Memory B cell (primary cell): ENCODE data around the gene MIPOL1.
"Not testable (repeated sequence)": the region's sequence is repeated elsewhere in the genome, so short reads cannot be mapped to it uniquely, and the experiment has no call there.

Experiments
- ATAC-seq: fragments of 150-1000 bp; cut with Tn5 transposase; 2 replicates; pipeline ENCODE4 v1.10.0; 2021; ENCODE audit warnings: low read depth, mild to moderate bottlenecking, moderate library complexity
- DNase-seq, 2 donors: peaks; one replicate each; pipeline ENCODE4 v3.0.0; 2022; ENCODE audit warnings: low spot score in 2 of 2
- H3K27ac Mint-ChIP-seq: one replicate; pipeline ENCODE4 v1.8.0; 2022; ENCODE audit warnings: mild to moderate bottlenecking, moderate library complexity, mixed read lengths
- H3K27me3 Mint-ChIP-seq: one replicate; pipeline ENCODE4 v1.8.0; 2022; ENCODE audit warnings: mixed read lengths
- H3K36me3 Mint-ChIP-seq: one replicate; pipeline ENCODE4 v1.8.0; 2022; ENCODE audit warnings: mild to moderate bottlenecking, mixed read lengths
- H3K4me1 Mint-ChIP-seq: one replicate; pipeline ENCODE4 v1.8.0; 2022; ENCODE audit warnings: mixed read lengths
- H3K4me3 Mint-ChIP-seq: one replicate; pipeline ENCODE4 v1.8.0; 2022; ENCODE audit warnings: mild to moderate bottlenecking, moderate library complexity, mixed read lengths
- H3K9me3 Mint-ChIP-seq: one replicate; pipeline ENCODE4 v1.8.0; 2022; ENCODE audit warnings: mixed read lengths

MIPOL1 gene

DNA sequence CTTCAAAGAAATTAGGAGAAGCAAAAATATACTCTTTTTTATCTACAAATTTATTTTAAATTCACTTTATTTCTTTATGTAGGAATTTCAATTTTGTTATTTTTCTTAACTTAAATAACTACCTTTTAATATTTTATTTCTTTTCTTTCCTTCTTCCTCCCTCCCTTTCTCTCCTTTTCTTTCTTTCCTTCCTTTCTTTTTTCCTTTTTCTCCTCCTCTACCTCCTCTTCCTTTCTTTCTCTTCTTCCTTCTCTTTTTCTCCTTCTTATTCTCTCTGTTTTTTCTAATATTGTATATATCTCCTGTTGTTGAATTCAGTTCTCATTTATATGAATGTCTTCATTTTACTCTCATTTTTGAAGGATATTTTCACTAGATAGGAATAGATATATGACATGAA lies 127.6 kb downstream of the MIPOL1 start:
- H3K36me3 Mint-ChIP-seq = no peaks in the 10 kb centered on the region
- no peak for ATAC-seq
- H3K27ac Mint-ChIP-seq = no peak overlapping the region
- no peaks in the 10 kb centered on the region for H3K27me3 Mint-ChIP-seq
- no peak for DNase-seq
- H3K9me3 Mint-ChIP-seq = peaks cover 4% of the 10 kb centered on the region
- no peak overlapping the region for H3K4me3 Mint-ChIP-seq
- no peaks in the 10 kb centered on the region for H3K4me1 Mint-ChIP-seq

DNA sequence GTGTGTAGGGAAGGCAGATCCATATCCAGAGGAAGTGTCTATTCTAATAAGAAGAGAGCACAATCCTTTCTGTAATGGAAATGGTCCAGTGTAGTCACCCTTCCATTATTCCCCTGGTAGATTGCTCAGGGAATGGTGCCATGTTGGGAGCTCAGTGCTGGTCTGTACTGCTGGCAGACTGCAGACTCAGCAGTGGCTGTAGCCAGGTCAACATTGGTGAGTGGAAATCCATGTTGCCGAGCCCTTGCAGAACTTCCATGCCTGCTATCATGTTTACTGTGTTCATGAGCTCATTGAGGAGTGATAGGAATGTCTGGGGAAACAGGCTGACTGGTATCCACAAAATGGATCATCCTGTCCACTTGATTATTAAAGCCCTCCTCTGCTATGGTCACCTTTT lies 128.7 kb downstream of the MIPOL1 start:
- DNase-seq = no peak
- no peak overlapping the region for H3K4me3 Mint-ChIP-seq

DNA sequence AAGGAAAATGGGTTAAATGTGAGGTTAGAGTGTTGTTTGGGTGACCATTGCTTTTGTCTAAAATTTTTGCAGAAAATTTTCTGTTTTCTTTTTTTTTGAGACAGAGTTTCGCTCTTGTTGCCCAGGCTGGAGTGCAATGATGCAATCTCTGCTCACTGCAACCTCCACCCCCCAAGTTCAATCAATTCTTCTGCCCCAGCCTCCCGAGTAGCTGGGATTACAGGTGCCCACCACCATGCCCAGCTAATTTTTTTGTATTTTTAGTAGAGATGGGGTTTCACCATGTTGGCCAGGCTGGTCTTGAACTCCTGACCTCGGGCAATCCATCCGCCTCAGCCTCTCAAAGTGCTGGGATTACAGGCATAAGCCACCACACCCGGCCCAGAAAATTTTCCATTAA lies 130.2 kb downstream of the MIPOL1 start:
- not testable (repeated sequence) for H3K9me3 Mint-ChIP-seq, H3K27me3 Mint-ChIP-seq, H3K27ac Mint-ChIP-seq, H3K4me3 Mint-ChIP-seq, DNase-seq, H3K4me1 Mint-ChIP-seq, ATAC-seq, H3K36me3 Mint-ChIP-seq

More for the DNA sequence above, 128.7 kb downstream of the MIPOL1 start:
- no peaks in the 10 kb centered on the region for H3K4me1 Mint-ChIP-seq
- H3K27ac Mint-ChIP-seq = no peak overlapping the region
- no peak for ATAC-seq
- no peaks in the 10 kb centered on the region for H3K27me3 Mint-ChIP-seq
- H3K36me3 Mint-ChIP-seq = no peaks in the 10 kb centered on the region
- H3K9me3 Mint-ChIP-seq = peaks cover 8% of the 10 kb centered on the region

DNA sequence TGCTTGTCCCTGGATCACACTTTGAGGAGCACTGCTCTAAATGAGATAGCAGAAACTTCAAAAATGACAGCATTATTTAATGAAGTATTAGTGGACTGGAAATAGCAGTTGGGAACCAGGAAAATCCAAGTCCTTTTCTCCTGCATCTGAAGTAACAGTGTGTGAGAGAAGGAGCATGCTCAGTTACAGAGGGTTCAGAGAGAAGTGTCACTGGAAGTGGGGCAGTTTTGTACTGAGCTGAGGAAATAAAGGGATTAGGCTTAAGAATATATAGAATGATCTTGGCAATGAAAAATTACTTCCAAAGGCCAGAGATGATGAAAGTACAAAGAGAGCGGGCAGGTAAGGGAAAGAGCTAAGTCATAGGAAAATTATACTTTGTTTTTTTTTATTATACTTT lies 130.9 kb downstream of the MIPOL1 start:
- no peak for DNase-seq
- Mint-ChIP-seq H3K27me3 (no peaks in the 10 kb centered on the region), H3K4me3 (no peak overlapping the region), H3K36me3 (no peaks in the 10 kb centered on the region), H3K4me1 (no peaks in the 10 kb centered on the region), H3K9me3 (peaks cover 8% of the 10 kb centered on the region), H3K27ac (no peak overlapping the region)
- ATAC-seq = no peak

DNA sequence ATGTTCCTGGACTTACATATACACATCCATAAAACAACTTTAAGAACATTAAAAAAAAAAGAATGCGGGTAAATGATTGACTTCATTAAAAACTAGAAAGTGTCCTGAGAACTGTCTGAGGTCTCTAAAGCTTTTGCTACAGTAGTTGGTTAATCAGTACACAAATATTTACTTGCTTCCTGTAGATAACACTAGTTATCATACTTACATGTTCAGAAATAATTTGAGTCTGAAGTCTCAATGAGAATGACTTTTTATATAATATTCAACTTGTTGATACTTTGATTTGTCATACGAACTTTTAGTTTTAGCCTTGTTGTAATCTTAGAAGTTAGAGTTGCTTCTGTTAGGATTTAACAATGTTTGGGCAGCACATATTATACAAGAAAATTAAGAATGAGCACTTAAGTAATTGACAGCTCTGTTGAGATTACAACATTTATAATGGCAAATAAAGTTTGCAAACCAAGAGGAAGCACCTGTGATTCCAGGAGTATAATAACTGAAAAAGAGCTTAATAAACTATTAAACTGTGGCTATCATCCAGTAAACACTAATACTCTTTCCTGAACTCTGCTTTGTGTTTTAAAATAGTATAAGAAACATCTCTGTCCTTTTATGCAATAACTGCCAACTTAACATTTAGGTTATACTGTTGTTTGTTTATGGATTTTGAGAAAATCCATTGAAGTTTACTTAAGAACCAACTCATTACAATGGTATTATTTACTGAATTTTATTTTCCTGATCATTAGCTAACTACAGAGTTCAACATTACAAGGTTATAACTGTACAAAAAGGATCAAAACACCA lies 131.7 kb downstream of the MIPOL1 start:
- Mint-ChIP-seq H3K4me1 (no peaks in the 10 kb centered on the region), H3K36me3 (no peaks in the 10 kb centered on the region), H3K9me3 (peaks cover 8% of the 10 kb centered on the region), H3K4me3 (no peak overlapping the region), H3K27me3 (no peaks in the 10 kb centered on the region), H3K27ac (no peak overlapping the region)
- ATAC-seq (no peak), DNase-seq (no peak)

DNA sequence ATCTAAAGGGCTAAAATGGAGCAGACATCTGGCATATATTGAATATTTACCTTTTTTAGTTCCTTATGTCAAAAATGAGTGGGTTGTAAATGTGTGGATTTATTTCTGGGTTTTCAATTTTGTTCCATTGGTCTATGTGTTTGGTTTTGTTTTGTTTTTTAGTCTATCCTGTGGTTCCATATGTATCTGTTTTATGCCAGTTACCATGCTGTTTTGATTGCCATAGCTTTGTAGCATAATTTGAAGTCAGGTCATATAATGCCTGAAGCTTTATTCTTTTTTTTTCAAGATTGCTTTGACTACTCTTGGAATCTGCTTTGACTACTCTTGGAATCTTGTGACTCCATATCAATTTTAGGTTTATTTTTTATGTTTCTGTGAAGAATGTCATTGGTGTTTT lies 133.2 kb downstream of the MIPOL1 start:
- DNase-seq = no peak
- no peaks in the 10 kb centered on the region for H3K27me3 Mint-ChIP-seq
- ATAC-seq = no peak

DNA sequence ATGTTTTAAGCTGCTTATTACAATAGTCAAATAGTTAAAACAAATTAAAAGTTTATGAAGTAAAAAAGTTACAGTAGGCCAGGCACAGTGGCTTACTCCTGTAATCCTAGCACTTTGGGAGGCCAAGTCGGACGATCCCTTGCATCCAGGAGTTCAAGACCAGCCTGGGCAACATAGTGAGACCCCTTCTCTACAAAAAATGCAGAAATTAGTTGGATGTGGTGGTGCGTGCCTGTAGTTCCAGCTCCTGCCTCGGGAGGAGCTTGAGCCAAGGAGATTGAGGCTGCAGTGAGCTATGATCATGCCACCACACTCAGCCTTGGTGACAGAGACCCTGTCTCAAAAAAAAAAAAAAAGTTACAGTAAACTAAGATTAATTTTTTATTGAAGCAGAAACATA lies 142.6 kb downstream of the MIPOL1 start:
- no peak for ATAC-seq
- Mint-ChIP-seq H3K27ac (no peak overlapping the region), H3K4me1 (no peaks in the 10 kb centered on the region), H3K9me3 (peaks cover under 1% of the 10 kb centered on the region), H3K36me3 (no peaks in the 10 kb centered on the region), H3K27me3 (no peaks in the 10 kb centered on the region), H3K4me3 (no peak overlapping the region)
- no peak for DNase-seq

More for the DNA sequence above, 133.2 kb downstream of the MIPOL1 start:
- no peak overlapping the region for H3K27ac Mint-ChIP-seq
- no peaks in the 10 kb centered on the region for H3K4me1 Mint-ChIP-seq
- no peaks in the 10 kb centered on the region for H3K36me3 Mint-ChIP-seq
- H3K9me3 Mint-ChIP-seq = peaks cover 10% of the 10 kb centered on the region
- no peak overlapping the region for H3K4me3 Mint-ChIP-seq

DNA sequence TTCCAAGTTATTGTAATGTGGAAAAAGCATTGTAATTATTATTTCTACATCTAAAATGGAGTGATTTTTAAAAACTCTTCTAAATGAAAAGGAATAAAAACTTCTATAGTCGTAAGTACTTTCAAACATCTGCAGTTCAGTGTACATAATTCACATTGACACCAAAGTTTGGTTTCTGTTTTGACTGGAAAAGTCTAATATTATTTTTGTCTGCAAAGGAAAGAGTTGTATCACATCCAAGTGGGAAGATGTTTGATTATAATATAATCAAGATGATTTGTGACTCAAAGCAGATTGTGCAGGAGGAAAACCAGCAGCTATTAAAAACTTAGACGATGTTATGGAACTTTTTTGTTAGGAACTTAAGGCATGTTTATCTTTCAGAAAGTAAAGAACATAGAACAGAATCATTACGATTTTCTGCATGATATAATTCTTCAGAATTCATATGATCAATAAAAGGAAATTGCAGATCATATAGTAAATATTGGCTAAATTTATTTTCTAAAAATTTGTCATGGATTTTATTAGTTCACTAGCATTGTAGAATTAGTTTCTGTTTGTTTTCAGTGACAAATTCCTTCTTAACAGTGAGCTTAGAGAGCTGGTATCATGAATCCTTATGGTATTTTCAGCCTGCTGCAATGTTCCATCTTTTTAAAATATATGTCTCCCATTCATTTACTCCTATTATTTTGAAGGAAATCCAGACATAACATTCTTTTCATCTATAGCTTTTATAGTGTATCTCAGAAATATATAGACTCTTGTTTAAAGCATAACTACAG lies 145.8 kb downstream of the MIPOL1 start:
- H3K36me3 Mint-ChIP-seq = no peaks in the 10 kb centered on the region
- no peak for DNase-seq
- peaks cover 5% of the 10 kb centered on the region for H3K9me3 Mint-ChIP-seq
- H3K4me3 Mint-ChIP-seq = no peak overlapping the region
- no peaks in the 10 kb centered on the region for H3K4me1 Mint-ChIP-seq
- no peak for ATAC-seq
- no peaks in the 10 kb centered on the region for H3K27me3 Mint-ChIP-seq
- H3K27ac Mint-ChIP-seq = no peak overlapping the region

DNA sequence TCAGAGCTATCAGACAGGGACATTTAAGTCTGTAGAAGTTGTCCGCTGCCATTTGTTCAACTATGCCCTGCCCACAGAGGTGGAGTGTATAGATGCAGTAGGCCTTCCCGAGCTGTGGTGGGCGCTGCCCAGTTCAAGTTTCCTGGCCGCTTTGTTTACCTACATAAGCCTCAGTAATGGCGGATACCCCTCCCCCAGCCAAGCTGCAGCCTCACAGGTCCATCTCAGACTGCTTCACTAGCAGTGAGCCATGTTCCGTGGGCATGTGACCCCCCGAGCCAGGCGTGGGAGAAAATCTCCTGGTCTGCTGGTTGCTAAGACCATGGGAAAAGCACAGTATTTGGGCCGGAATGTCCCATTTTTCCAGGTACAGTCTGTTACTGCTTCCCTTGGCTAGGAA lies 165.9 kb downstream of the MIPOL1 start:
- DNase-seq = no peak
- ATAC-seq = no peak
- no peaks in the 10 kb centered on the region for H3K4me1 Mint-ChIP-seq
- H3K27ac Mint-ChIP-seq = no peak overlapping the region
- H3K36me3 Mint-ChIP-seq = no peaks in the 10 kb centered on the region
- peaks cover 19% of the 10 kb centered on the region for H3K9me3 Mint-ChIP-seq
- no peak overlapping the region for H3K4me3 Mint-ChIP-seq
- H3K27me3 Mint-ChIP-seq = no peaks in the 10 kb centered on the region

DNA sequence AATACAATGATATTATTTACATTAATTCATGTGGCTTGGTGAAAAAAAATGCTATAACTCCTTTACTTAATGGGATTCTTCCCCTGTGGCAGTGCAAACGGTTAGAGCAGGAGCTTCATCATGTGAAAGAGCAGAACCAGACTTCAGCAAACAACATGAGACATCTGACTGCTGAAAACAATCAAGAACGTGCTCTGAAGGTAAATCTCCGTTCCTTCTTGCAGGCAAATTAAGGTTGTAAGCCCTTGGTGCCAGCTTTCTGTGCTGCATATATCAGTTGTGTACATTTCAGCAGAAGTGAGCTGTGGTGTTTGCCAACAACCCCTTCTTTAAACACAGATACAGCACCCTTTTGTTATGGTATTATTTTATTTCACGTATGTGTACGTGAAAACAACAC lies 171.7 kb downstream of the MIPOL1 start:
- no peak for ATAC-seq
- Mint-ChIP-seq H3K4me3 (no peak overlapping the region), H3K9me3 (peaks cover 5% of the 10 kb centered on the region), H3K27ac (no peak overlapping the region), H3K4me1 (no peaks in the 10 kb centered on the region), H3K27me3 (no peaks in the 10 kb centered on the region), H3K36me3 (no peaks in the 10 kb centered on the region)
- DNase-seq = no peak

DNA sequence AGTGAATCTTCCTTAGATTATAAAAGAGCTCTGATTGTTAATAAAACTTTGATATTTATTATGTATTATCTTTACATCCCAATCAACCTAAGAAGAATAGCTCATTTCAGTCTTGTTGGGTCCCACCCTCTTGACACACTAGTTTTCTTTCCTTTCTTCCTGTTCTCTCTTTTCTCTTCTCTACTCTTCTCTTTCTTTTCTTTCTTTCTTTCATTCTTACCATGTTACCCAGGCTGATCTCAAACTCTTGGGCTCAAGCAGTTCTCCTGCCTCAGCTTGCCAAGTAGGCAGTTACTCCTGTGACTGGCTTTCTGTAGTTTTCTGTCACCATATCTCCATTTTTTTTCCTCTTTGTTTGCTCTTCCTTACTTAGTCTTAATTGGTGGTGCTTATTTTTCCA lies 177.8 kb downstream of the MIPOL1 start:
- Mint-ChIP-seq H3K9me3 (peaks cover 5% of the 10 kb centered on the region), H3K36me3 (no peaks in the 10 kb centered on the region), H3K4me3 (no peak overlapping the region), H3K4me1 (no peaks in the 10 kb centered on the region), H3K27me3 (no peaks in the 10 kb centered on the region), H3K27ac (no peak overlapping the region)
- no peak for ATAC-seq
- no peak for DNase-seq

DNA sequence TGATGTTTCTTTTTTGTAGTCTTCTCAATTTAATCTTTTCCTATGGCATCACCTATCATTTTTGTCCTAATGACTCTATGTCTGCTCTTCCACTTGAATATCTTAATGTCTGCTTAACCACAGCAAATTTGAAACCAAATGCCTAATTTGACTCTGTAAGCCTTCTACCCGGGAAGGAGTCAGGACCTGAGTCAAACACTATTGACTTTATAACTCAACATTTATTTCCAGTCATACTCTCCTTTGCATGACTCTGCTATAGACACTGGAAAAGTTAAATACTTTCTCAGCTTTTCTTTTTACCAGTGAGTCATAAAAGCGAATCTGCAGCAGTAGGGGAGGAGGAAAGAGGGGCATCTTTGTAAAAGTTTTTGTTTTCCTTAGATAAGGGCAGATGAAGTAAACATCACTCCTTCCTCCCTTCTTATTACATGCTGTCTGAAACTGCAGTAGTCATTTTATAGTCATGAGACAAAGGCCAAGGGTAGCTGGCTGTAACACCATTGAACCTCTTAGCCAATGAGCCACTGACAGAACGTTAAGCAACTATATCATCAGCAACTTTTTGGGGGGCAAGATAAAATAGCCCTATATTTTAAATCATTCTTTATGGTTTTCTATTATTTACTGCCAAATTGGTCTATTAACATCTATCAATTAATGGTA lies 179.3 kb downstream of the MIPOL1 start:
- ATAC-seq (no peak), DNase-seq (no peak)
- H3K4me1 Mint-ChIP-seq = no peaks in the 10 kb centered on the region
- peaks cover 6% of the 10 kb centered on the region for H3K9me3 Mint-ChIP-seq
- no peak overlapping the region for H3K27ac Mint-ChIP-seq
- H3K27me3 Mint-ChIP-seq = no peaks in the 10 kb centered on the region
- H3K36me3 Mint-ChIP-seq = no peaks in the 10 kb centered on the region
- H3K4me3 Mint-ChIP-seq = no peak overlapping the region

DNA sequence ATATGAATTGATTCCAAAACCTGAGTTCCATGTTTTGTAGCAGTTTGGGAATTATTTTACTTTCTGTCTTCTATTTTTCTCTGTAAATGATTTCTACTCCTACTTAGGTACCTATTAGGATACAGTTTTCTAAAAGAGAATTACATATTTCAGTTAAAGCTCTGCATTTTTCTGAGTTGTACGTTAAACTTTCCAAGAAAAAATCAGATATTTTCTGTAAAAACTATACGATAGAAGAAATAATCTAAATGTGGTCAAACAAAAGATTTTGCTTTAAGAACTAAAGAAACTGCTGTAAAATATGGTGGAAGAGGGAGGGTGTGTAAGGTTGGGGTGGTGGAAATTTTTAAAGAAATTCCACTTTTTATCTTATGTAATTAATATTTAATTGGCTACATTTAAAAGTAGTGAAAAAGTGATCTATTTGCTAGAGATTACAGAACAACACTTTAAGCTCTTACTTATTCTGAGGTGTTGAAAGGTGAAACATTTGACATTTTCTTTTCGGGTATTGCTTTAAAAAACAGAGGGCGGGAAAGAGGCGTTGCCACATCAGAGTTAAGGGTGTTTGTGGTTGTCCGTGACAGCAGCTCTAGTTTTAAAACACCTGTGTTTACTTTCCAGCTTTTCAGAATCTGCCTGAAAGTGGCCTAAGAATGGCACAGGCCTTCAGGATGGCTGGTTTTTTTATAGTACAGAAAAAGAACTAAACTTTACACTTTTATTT lies 187.3 kb downstream of the MIPOL1 start:
- Mint-ChIP-seq H3K4me3 (no peak overlapping the region), H3K27me3 (no peaks in the 10 kb centered on the region), H3K9me3 (peaks cover 4% of the 10 kb centered on the region), H3K27ac (no peak overlapping the region), H3K36me3 (no peaks in the 10 kb centered on the region), H3K4me1 (no peaks in the 10 kb centered on the region)
- DNase-seq (no peak), ATAC-seq (no peak)
